HEK293T (cell line): ENCODE measurements around the gene C1QC.

Source experiments
- CTCF ChIA-PET: fragments of 350-600 bp; formaldehyde crosslinking; extraction: SDS; loops from one replicate; lab custom pipeline; 2021; ENCODE audit warnings: antibody characterized with exemption, inconsistent platforms; lab: Yijun Ruan, JAX
- POLR2A ChIA-PET: fragments of 350-600 bp; formaldehyde crosslinking; extraction: SDS; loops from one replicate; lab custom pipeline; 2020; ENCODE audit warnings: antibody characterized with exemption, inconsistent platforms; lab: Yijun Ruan, JAX
- DNase-seq: peaks from one replicate; pipeline ENCODE4 v3.0.0; 2012; ENCODE audit warnings: mixed read lengths; ENCODE audit errors: extremely low spot score
- ARNT ChIP-seq: fragments of 450-650 bp; IDR thresholded peaks from 2 replicates; pipeline ENCODE4 v1.6.1; 2017; ENCODE audit warnings: mild to moderate bottlenecking
- BHLHE40 ChIP-seq: fragments of 450-650 bp; IDR thresholded peaks from 2 replicates; pipeline ENCODE4 v1.6.1; 2016; ENCODE audit warnings: mild to moderate bottlenecking, moderate library complexity, borderline replicate concordance
- CTBP1 ChIP-seq: fragments of 450-650 bp; IDR thresholded peaks from 2 replicates; pipeline ENCODE4 v1.6.1; 2016; ENCODE audit warnings: borderline replicate concordance
- ELF4 ChIP-seq: fragments of 450-650 bp; IDR thresholded peaks from 2 replicates; pipeline ENCODE4 v1.6.1; 2017; ENCODE audit warnings: antibody characterized with exemption
- FOXA1 ChIP-seq: fragments of 450-650 bp; IDR thresholded peaks from 2 replicates; pipeline ENCODE4 v1.6.1; 2016; ENCODE audit warnings: mild to moderate bottlenecking
- FOXK2 ChIP-seq: fragments of 450-650 bp; IDR thresholded peaks from 2 replicates; pipeline ENCODE4 v1.6.1; 2016; ENCODE audit warnings: mild to moderate bottlenecking
- FOXM1 ChIP-seq: fragments of 450-650 bp; IDR thresholded peaks from 2 replicates; pipeline ENCODE4 v1.6.1; 2017; ENCODE audit warnings: mild to moderate bottlenecking, borderline replicate concordance
- HDGF ChIP-seq: fragments of 450-650 bp; IDR thresholded peaks from 2 replicates; pipeline ENCODE4 v1.6.1; 2017; ENCODE audit warnings: antibody characterized with exemption, borderline replicate concordance
- L3MBTL2 ChIP-seq: fragments of 450-650 bp; conservative IDR thresholded peaks from 2 replicates; pipeline ENCODE4 v1.6.1; 2016; ENCODE audit warnings: mild to moderate bottlenecking
- LEF1 ChIP-seq: fragments of 450-650 bp; IDR thresholded peaks from 2 replicates; pipeline ENCODE4 v1.6.1; 2017; ENCODE audit warnings: mild to moderate bottlenecking, borderline replicate concordance
- NFRKB ChIP-seq: fragments of 450-650 bp; IDR thresholded peaks from 2 replicates; pipeline ENCODE4 v1.6.1; 2016; ENCODE audit warnings: mild to moderate bottlenecking, moderate library complexity
- PKNOX1 ChIP-seq: fragments of 450-650 bp; IDR thresholded peaks from 2 replicates; pipeline ENCODE4 v1.6.1; 2016
- SP1 ChIP-seq: fragments of 450-650 bp; IDR thresholded peaks from 2 replicates; pipeline ENCODE4 v1.6.1; 2017
- SUZ12 ChIP-seq: fragments of 450-650 bp; IDR thresholded peaks from 2 replicates; pipeline ENCODE4 v1.6.1; 2016; ENCODE audit warnings: mild to moderate bottlenecking
- TARDBP ChIP-seq: fragments of 450-650 bp; IDR thresholded peaks from 2 replicates; pipeline ENCODE4 v1.6.1; 2016
- ZNF384 ChIP-seq: fragments of 450-650 bp; IDR thresholded peaks from 2 replicates; pipeline ENCODE4 v1.6.1; 2016

C1QC gene

DNA sequence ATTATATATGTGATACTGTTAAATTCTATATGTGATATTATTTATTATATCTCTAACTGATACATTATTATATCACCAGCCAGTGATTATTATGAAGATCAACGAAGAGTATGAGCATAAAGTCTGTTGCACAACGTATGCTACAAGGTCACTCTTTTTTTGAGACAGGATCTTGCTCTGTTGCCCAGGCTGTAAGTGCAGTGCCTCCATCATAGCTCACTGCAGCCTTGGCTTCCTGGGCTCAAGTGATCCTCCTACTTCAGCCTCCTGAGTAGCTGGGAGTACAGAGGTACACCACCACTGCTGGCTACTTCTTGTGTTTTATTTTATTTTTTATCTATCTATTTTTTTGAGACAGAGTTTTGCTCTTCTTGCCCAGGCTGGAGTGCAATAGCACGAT is 53.2 kb downstream of the C1QC start:
- ChIA-PET CTCF (interaction anchor here (0.8 kb wide), 1 partner anchor 165 kb away, joined by 3 read pairs; no protein-coding TSS in a partner anchor), POLR2A (no interaction called here)
- no peak for DNase-seq
- no peak for TF ChIP-seq FOXM1
- no peak for TF ChIP-seq PKNOX1
- TF ChIP-seq ARNT = no peak
- TF ChIP-seq L3MBTL2 = no peak
- TF ChIP-seq CTBP1 = no peak
- no peak for TF ChIP-seq FOXK2
- TF ChIP-seq ELF4 = no peak
- TF ChIP-seq LEF1 = no peak
- TF ChIP-seq FOXA1 = no peak
- no peak for TF ChIP-seq SUZ12
- no peak for TF ChIP-seq HDGF
- TF ChIP-seq TARDBP = no peak
- no peak for TF ChIP-seq NFRKB
- no peak for TF ChIP-seq ZNF384
- no peak for TF ChIP-seq SP1
- TF ChIP-seq BHLHE40 = no peak
